ENCODE data around the gene LENG8.
A peak's percentile ranks its signal among the peaks of the same experiment; 100 is the strongest.
"Not testable (repeated sequence)": the region's sequence is repeated elsewhere in the genome, so short reads cannot be mapped to it uniquely, and the experiment has no call there.

Gene LENG8

DNA sequence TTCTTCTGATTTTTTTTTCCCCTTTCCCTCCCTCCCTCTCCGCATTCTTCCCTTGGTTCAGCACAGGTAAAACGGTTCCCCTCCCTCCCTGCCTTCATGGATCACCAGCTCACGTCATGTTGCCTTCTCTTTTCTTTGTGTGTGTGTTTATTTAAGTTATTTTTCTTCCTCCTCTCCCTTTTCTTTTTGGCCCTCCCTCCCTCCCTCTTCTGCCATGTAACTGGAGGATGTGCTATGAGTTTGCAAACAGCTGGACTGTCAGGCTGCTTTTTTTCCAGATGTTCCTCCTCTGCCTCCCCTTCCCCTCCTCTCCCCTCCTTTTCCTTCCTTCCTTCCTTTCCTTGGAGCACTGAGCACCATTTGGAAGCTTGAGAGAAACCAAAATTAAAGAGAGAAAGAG, 12.6 kb downstream of the LENG8 start:
- no peak for DNase-seq (ENCODE audit: low read depth in 2 of 2)

DNA sequence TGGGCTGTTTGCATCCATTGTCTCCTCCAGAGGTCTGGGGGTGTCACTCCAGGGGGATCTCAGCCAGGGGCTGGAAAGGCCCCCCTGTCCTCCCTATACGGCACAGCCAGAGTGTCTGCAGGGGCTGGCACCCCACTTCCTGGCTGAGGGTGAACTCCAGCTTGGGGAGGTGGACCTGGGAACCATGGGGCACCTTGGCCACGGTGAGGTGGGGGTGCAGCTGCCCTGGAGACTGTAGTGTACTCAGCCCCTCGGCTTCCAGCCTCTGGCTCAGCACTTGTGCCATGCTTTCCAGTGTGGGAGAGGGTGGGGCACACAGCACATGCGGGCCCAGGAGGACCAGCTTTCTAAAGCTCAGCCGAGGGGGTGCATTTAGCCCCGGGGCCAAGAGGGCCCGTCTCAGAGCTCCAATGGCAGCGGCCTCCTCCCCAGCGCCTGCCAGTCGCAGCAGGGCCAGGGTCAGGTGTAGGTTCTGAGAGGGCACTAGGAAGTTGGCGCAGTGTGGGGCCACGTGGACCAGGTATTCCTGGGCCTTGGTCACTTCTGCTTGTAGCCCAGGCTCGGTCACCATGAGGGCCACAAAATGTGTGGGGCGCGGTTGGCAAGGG, 13.2 kb downstream of the LENG8 start:
- DNase-seq (ENCODE audit: low read depth in 2 of 2) = no peak

DNA sequence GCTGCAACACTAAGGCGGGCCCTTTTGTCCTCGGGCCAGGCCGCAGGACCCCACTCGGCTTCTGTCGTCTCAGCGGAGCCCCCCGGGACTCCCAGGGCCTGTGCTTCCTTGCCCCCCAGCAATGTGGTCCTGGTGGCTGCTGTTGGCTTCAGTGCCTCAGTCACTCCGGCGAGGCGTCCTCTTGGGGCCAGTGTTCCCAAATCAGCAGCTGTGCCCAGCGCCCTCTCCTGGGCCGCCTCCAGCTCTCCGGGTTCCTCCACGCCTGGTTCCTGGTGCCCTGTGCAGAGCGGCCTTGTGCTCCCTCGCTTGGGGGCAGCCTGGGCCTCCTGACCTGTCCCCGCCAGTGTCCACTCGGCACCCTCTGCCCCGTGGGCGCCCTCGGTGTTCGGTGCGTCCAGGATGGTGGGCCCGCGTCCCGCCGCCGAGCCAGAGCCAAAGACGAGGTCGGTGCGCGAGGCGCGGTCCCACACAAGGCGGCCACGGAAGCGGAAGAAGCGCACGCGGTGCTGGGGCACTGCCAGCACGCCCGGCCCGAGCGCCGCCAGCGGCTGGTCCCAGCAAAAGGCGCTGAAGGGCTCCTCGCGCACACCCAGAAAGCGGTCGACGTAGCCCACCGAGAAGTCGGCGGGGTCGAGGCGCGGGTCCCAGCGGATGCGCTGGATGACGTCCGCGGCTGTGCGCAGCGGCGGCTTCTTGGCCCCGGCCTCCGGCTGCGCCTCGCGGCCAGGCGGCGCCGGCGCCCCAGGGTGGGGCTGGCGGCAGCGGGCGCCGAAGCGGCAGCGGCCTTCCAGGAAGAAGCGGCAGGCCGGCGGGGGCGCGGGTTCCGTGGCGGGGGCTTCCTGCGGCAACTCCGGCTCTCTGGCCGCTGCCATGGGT, 13.9 kb downstream of the LENG8 start:
- DNase-seq (ENCODE audit: low read depth in 2 of 2) = peak; percentile 26 to 47

DNA sequence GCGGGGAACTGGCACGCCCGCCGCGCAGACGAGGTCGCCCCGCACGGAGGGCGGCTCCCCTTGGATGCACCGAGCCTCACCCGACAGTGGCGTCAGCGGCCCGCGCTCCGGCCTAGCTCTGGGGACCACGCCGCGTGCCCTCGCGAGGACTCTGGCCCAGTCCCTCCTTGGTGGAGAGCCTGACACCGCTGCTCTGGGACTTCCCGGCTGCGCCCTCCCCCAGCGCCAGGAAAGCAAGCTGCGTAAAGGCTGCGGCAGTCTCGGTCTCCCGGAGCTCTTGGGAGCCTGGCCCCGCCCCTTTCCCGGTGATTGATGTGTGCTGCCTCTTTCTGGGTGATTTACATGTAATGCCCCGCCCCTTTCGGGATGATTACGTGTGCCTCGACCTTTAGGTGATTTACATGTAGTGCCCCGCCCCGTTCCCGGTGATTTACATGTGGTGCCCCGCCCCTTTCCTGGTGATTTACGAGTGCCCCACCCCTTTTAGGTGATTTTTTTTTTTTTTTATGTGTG, 14.6 kb downstream of the LENG8 start, which contains the start of gene LENG9:
Gene LENG9, minus strand, starts transcription at position 248 of the 513 bp plus-strand sequence. CDS start 252 bp downstream, outside the sequence.
- DNase-seq (ENCODE audit: low read depth in 2 of 2) = peak; percentile 76 to 93

DNA sequence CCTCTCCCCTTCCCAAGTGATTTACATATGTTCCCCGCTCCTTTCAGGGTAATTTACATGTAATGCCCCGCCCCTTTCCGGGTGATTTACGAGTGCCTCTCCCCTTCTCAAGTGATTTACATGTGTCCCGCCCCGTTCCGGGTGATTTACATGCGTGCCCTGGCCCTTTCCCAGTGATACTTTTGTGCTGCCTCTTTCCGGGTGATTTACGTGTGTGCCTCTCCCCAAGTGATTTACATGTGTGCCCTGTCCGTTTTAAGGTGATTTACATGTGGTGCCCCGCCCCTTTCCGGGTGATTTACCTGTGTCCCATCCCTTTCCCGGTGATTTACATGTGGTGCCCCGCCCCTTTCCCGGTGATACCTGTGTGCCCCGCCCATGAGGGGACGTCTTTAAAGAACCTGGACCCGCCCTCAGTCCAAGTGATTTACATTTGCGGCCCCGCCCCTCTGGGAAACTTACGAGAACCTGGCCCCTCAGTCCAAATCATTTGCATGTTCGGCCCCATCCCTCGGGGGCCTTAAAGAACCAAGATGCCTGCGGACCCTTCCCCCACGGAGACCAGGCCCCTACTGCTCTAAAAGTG, 15.1 kb downstream of the LENG8 start:
- DNase-seq (ENCODE audit: low read depth in 2 of 2) = peak in 1 of 2 donors; percentile 41

DNA sequence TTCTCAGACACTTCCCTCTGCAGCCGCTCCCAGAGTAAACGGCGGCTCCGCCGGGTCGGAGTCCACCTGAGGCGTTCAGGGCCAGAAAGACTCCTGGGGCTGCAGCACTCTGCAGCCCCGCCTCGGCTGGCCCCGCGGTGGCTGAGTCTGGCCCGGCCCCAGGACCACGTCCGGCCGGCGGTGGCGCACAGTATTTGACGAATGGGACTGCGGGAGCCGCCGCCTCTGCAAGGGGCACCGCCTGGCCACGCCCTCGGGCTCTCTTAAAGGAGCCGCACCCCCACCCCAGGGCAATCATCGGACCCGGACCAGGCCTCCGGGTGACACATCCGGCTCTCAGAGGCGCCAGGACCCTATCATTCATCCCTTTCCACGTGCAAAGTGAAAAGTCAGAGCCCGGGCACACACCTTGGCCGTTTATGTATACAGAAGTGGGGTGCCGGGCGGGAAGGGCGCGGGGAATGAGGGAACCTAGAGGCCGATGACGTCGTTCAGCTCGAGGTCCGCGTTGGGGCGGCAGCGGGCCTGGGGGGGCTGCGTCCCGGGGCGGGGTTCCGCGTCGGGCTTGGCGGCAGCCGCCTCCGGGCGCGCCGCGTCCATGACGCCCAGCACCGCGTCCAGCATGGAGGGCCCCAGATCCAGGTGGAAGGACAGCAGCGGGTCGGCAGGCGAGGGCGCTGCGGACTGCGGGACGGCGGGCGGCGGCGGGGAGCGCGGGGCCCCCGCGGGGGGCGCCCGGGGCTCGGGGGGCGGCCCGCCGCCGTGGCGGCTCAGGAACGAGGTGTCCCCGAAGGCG, 15.8 kb downstream of the LENG8 start:
- peak; percentile 32 to 48 for DNase-seq (ENCODE audit: low read depth in 2 of 2)

DNA sequence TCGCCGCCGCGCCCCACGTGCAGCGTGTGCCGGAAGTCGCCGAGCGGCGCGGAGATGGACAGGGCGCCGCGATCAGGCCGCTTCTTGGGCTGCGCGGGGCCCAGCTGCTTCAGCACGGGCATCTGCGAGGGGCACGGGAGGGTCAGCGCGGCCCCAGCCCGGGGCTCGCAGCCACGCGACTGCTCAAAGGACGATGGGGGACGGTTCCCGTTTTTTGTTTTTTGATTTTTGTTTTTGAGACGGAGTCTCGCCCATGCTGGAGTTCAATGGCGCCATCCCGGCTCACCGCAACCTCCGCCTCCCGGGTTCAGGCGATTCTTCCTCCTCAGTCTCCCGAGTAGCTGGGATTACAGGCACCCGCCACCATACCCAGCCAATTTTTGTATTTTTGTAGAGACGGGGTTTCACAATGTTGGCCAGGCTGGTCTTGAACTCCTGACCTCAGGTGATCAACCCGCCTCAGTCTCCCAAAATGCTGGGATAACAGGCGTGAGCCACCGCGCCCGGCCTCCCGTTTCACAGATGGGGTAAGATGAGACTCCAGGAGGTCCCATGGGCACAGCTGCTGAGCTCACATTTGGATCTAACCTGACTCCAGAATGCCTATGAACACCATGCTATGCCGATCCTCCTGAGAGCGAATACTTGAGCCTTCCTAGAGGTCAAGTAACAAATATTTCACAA, 16.6 kb downstream of the LENG8 start:
- DNase-seq (ENCODE audit: low read depth in 2 of 2) = no peak

DNA sequence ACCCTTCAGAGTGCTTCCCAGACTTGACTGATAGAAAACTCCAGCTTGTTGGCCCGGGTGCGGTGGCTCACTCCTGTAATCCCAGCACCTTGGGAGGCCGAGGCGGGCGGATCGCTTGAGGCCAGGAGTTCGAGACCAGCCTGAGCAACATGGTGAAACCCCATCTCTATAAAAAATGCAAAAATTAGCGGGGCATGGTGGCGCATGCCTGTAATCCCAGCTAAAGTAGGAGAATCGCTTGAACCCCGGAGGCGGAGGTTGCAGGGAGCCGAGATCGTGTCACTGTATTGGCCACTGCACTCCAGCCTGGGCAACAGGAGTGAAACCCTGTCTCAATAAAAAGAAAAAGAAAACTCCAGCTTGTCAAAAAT, 17.1 kb downstream of the LENG8 start:
- DNase-seq (ENCODE audit: low read depth in 2 of 2) = not testable (repeated sequence)

DNA sequence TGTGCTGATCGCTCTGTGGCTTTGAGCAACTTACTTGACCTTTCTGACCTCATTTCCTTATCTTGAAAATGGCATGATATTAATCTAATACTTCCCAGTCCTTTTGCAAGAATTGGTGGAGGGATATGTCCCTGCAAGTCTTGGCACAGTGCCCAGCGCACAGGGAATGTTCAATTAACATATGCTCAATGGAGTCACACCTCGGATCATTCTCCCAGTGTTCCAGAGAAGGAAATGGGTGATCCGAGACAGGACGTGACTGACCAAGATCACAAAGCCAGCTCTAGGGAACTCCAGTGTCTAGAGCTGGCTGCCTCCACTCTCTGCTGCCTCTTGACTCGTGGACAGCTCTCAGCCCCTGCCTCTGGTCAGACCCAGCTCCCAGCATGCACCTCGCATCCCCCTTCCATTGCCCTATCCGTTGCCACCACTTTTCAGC, 20.5 kb downstream of the LENG8 start:
- no peak for DNase-seq (ENCODE audit: low read depth in 2 of 2)

DNA sequence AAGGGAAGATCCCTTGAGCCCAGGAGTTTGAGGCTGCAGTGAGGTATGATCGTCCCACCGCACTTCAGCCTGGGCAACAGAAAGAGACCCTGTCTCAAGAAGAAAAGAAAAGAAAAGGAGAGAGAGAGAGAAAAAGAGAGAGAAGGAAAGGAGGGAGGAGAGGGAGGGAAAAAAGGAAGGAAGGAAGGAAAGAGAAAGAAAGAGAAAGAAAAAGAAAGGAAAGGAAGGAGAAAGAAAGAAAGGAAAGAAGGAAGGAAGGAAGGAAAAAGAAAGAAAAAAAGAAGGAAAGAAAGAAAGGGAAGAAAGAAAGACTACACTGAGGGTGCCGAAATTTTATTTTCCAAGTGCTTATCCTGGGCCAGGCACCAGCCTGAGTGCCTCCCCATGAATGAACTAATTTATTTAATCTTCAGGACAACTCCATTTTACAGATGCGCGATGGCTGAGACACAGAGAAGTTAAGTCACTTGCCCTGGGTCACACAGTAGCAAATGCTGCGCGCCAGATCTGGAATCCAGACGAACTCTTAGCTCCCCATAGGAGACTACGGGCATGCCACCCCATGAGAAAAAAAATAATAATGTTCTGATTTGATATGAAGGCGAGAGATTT, 21.4 kb downstream of the LENG8 start:
- no peak for DNase-seq (ENCODE audit: low read depth in 2 of 2)

DNA sequence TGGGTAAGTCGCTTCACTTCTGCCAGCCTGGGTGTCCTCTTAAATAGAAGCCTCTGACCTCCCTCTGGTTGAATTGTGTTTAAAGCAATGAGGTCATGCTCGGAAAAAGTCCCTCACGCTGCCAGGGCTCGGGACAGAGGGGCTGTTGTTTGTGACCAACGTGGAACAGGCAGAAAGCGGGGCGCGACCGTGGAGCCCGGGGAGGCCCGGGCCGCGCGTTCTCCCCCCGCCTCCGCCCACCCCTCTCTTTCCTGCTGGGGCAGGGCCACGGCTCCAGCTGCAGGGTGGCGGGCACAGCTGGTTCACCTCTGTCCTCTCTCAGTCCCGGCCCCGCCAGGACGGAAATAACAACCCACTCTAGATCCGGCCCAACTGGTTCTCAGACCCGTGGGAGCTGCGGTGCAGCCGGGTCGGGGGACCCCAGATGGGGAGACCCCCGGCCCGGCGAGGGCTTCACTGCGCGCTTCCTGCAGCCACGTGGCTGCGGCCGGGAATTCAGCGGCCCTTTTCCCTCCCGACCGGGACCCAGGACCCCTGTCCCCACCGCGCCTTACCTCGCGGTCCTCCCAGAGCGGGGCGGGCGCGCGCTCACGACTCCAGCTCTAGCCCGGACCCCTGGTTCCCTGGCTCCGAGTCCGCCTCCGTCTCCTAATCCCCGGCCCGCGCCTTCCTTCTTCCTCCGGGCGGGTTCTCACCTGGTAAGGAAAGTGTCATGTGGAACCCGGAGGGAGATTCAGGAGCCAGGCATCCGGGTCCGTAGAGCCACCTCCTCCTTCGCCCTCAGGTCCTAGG, 22.2 kb downstream of the LENG8 start:
- DNase-seq (ENCODE audit: low read depth in 2 of 2) = no peak

DNA sequence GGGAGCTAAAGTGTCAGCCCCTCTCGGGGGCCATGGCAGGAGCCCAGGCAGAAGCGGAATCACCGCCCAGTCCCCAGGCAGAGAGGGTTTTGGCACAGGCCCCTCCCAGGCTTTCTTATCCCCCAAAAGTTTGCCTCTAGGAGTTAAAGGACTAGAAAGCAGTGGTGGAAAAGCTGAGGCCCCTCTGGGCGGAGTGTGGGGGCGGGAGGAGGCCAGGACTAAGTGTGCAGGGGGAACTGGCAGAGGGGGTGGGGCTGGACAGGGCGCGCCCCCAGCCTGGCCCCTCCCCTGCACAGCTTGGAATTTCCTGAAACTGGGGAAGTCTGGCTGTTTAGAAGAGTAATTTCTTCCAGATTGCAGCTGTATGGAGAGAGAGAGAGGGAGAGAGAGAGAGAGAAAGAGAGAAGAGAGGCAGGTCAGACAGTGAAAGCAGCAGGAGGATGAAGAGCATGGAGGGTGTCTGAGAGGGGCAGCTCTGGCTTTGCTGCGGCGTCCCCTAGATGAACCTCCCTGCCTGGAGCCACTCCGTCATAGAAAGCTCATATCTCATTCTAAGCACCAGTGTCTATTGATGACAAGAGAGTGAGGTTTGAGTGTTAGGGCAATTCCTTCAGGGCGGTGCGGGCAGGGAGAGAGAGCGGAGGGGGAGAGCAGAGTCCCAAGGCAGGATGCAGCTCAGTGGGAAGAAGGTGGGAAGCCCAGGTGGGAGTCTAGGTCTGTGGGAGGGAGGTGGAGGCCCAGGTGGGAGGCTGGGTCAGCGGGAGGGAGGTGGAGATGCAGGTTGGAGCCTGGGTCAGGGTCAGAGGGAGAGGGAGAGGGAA, 24.3 kb downstream of the LENG8 start, which contains the start of gene CDC42EP5:
Gene CDC42EP5, minus strand, starts transcription at position 226 of the 821 bp plus-strand sequence. CDS start 7,749 bp downstream, outside the sequence.
- no peak for DNase-seq (ENCODE audit: low read depth in 2 of 2)

DNA sequence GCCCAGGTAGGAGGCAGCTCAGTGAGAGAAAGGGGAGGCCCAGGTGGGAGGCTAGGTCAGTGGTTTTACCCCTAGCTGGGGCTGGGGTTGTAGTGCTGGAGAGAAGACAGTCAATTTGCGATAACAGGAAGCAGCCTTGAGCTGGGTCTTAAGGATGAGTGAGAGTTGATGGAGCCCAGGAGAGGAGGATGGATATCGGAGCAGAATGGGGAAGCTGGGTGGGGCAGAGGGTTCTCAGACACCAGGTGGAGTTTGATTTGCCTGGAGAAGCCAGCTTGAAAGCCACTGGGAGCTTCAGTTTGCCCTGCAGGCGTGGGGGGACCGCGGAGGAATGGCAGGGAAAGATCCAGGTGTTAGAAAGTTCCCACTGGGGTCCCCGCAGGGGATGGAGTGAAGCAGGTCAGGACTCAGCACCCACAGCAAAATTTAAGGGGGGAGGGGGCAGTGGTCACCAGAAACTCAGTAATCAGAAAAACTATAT, 24.9 kb downstream of the LENG8 start:
- no peak for DNase-seq (ENCODE audit: low read depth in 2 of 2)

DNA sequence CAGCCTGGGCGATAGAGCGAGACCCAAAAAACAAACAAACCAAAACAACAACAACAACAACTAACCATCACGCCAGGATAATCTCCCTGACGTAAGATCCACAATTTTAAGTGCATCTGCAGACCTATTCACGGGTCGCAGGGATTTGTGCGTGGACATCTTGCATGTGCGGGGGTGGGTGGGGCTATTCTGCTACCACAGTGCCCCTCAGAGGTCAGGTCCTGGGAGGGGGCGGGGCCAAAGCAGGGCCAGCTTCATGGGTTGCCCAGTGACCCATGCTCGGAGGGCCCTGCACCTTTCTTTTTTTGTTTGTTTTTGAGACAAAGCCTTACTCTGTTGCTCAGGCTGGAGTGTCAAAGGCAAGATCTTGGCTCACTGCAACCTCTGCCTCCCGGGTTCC, 26.7 kb downstream of the LENG8 start:
- DNase-seq (ENCODE audit: low read depth in 2 of 2) = no peak

DNA sequence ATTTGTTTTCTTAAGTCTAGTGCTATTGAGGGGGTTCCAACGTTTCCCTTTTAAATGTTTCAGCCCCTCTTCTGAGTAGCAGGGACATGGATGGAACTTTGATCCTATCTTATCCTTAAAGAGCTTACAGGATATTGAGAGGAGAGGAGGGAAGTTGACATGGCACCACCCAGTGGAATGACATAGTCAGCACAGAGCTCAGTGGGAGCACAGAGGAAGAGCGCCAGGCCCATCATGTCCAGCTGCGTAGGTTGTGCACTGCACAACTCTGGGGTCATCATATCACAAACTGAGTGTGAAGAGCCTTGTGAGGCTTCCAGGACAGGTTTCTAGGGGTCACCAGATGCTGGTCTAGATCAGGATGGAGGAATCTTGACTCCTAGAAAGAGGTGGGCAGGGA, 28.7 kb downstream of the LENG8 start:
- DNase-seq (ENCODE audit: low read depth in 2 of 2) = no peak

DNA sequence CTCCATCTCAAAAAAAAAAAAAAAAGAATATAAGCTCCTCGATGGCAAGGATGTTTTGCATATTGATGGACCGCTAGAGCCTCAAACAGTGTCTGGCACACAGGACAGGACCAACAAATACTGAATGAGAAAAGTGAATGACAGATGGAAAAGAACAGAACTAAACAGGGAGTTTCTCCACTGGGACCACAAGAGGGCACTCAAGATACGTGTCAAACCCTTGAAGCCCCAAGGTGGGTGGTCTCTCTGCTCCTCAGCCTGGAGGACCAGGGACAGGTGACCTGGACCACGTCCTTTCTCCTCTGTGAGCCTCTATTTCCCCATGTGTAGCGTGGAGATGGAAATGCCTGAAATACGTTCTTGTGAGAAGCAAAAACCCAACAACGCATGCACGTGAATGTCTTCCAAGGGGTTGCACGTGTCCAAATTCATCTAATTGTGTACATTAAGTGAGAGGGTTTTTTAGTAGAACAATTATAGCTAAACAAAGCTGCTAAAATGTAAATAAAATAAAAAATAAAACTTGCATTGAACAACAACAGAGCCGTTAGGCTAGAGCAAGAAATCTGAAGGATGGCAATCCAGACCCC, 29.8 kb downstream of the LENG8 start:
- no peak for DNase-seq (ENCODE audit: low read depth in 2 of 2)

DNA sequence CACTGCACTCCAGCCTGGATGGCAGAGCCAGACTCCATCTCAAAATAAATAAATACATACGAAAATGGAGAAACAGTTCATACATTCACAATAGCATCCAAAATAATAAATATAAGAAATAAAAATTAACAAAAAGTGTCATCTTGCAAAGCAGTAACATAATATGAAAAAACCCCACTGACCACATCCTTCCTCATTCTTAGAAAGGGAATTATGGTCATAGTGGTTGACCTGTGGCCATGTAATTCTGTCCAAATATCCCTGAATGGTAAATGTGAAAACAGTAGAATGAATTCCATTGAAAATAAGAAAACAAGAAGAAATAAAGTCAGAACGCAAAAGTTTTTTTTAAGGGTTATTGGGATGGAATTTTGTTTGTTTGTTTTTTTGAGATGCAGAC, 31.1 kb downstream of the LENG8 start:
- DNase-seq (ENCODE audit: low read depth in 2 of 2) = no peak

DNA sequence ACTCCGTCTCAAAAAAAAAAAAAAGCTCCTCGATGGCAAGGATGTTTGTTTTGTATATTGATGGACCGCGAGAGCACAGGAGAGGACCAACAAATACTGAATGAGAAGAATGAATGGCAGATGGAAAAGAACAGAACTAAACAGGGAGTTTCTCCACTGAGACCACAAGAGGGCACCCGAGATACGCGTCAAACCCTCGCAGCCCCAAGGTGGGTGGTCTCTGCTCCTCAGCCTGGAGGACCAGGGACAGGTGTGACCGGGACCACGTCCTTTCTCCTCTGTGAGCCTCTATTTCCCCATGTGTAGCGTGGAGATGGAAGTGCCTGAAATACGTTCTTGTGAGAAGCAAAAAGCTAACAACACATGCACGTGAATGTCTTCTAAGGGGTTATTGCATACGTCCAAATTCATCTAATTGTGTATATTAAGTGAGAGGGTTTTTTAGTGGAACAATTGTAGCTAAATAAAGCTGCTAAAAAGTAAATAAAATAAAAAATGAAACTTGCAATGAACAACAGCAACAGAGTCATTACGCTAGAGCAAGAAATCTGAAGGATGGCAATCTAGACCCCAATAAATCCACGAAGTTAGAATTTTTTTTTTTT, 32.4 kb downstream of the LENG8 start:
- no peak for DNase-seq (ENCODE audit: low read depth in 2 of 2)
